ENCODE measurements around the gene IL1RAPL2. TPM values are rescaled to one million over a fixed set of nuclear protein-coding genes. Genes with fewer than 3 reads are reported as not detected.

Gene IL1RAPL2
- total RNA-seq, 1 donor: not detected

DNA sequence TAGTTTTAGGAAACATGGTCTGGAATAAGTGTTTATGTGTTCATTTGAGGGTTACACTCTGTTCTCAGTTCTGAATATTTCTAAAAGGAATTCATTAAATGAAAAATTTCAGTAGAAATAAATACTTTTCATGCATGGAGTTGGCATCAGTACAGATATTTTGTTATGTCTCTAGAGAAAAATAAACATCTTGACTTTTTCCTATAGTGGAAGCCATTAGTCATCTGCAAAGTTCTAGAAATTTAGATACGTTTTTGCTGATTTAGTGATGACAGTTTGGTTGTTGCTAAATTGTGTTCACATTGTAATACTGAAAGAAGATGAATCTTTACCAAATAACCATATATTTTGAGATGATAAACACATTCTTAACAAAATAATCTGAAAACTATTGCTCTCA is 922.7 kb downstream of the IL1RAPL2 start:
- H3K36me3 ChIP-seq (ENCODE audit: insufficient read depth, low read length): no peaks in the 10 kb centered on the region
- H3K4me2 ChIP-seq (ENCODE audit: insufficient read depth, low read length): no peak overlapping the region
- DNase-seq (ENCODE audit: insufficient read length, low spot score, missing footprints): no peak
- no peaks in the 10 kb centered on the region for H3K27me3 ChIP-seq (ENCODE audit: insufficient read depth, low read length)
- TF ChIP-seq, protein P1, sequence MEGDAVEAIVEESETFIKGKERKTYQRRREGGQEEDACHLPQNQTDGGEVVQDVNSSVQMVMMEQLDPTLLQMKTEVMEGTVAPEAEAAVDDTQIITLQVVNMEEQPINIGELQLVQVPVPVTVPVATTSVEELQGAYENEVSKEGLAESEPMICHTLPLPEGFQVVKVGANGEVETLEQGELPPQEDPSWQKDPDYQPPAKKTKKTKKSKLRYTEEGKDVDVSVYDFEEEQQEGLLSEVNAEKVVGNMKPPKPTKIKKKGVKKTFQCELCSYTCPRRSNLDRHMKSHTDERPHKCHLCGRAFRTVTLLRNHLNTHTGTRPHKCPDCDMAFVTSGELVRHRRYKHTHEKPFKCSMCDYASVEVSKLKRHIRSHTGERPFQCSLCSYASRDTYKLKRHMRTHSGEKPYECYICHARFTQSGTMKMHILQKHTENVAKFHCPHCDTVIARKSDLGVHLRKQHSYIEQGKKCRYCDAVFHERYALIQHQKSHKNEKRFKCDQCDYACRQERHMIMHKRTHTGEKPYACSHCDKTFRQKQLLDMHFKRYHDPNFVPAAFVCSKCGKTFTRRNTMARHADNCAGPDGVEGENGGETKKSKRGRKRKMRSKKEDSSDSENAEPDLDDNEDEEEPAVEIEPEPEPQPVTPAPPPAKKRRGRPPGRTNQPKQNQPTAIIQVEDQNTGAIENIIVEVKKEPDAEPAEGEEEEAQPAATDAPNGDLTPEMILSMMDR (IDR thresholded peaks at IDR 0.05; ENCODE audit: extremely low read depth, low read depth, low read length): no peak
- H4K20me1 ChIP-seq (ENCODE audit: insufficient read depth, low read length): no peaks in the 10 kb centered on the region
- no peak overlapping the region for H2AFZ ChIP-seq (ENCODE audit: low read length)
- H3K4me3 ChIP-seq (ENCODE audit: insufficient read depth, low read length): no peak overlapping the region
- H3K4me1 ChIP-seq (ENCODE audit: insufficient read depth, low read length): no peaks in the 10 kb centered on the region
- no peaks in the 10 kb centered on the region for H3K9me3 ChIP-seq (ENCODE audit: low read depth, low read length)
- H3K27ac ChIP-seq (ENCODE audit: low read depth, low read length): no peak overlapping the region
- H3K79me2 ChIP-seq (ENCODE audit: insufficient read depth, low read length): no peaks in the 10 kb centered on the region

DNA sequence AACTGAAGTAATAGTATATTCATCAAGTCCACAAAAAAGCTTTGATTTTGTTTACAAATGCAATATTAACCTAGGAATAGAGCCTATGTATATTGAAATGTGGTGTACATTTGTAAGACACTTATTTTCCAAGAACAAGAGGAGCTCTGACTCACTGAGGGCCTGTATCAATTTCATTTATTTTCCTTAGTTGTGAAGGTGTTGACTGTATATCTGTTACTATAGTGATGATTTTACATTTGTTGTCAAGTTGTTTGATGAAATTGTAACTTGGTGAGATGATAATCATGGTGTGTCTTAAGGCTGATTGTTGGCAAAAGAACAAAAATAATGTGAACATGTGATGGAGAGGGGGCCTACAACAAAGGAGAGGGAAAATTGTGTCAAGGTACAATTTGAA is 929.4 kb downstream of the IL1RAPL2 start:
- Histone ChIP-seq H3K79me2 (ENCODE audit: insufficient read depth, low read length) (no peaks in the 10 kb centered on the region), H3K27me3 (ENCODE audit: insufficient read depth, low read length) (no peaks in the 10 kb centered on the region), H2AFZ (ENCODE audit: low read length) (no peak overlapping the region), H3K36me3 (ENCODE audit: insufficient read depth, low read length) (no peaks in the 10 kb centered on the region), H3K4me2 (ENCODE audit: insufficient read depth, low read length) (no peak overlapping the region), H3K9me3 (ENCODE audit: low read depth, low read length) (no peaks in the 10 kb centered on the region), H3K4me3 (ENCODE audit: insufficient read depth, low read length) (no peak overlapping the region), H3K27ac (ENCODE audit: low read depth, low read length) (no peak overlapping the region), H4K20me1 (ENCODE audit: insufficient read depth, low read length) (no peaks in the 10 kb centered on the region), H3K4me1 (ENCODE audit: insufficient read depth, low read length) (no peaks in the 10 kb centered on the region)
- TF ChIP-seq, protein P1 (IDR thresholded peaks at IDR 0.05; ENCODE audit: extremely low read depth, low read depth, low read length): no peak
- no peak for DNase-seq (ENCODE audit: insufficient read length, low spot score, missing footprints)

DNA sequence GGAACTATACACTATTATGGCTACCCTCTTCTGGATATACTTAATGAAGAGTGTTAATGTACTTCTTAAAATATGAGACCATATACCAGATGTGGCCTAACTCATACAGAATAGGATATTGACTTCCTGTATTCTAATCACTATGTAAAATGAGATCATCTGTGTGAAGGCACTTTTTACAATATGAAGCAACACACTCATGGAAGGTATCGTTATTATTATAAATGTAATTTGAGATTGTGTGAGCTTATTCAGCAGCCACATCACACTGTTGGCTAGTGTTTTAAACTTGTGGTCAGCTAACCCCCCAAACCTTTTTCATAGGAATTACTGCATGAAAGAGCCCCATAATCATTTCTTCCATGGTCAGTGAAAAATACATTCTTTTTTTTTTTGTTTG is 936.3 kb downstream of the IL1RAPL2 start:
- Histone ChIP-seq H3K4me1 (ENCODE audit: insufficient read depth, low read length) (no peaks in the 10 kb centered on the region), H3K36me3 (ENCODE audit: insufficient read depth, low read length) (no peaks in the 10 kb centered on the region), H3K27me3 (ENCODE audit: insufficient read depth, low read length) (no peaks in the 10 kb centered on the region), H3K27ac (ENCODE audit: low read depth, low read length) (no peak overlapping the region), H4K20me1 (ENCODE audit: insufficient read depth, low read length) (no peaks in the 10 kb centered on the region), H3K4me3 (ENCODE audit: insufficient read depth, low read length) (no peak overlapping the region), H2AFZ (ENCODE audit: low read length) (no peak overlapping the region), H3K4me2 (ENCODE audit: insufficient read depth, low read length) (no peak overlapping the region), H3K79me2 (ENCODE audit: insufficient read depth, low read length) (no peaks in the 10 kb centered on the region), H3K9me3 (ENCODE audit: low read depth, low read length) (no peaks in the 10 kb centered on the region)
- DNase-seq (ENCODE audit: insufficient read length, low spot score, missing footprints): peak; percentile 59
- TF ChIP-seq, protein P1 (IDR thresholded peaks at IDR 0.05; ENCODE audit: extremely low read depth, low read depth, low read length): no peak

DNA sequence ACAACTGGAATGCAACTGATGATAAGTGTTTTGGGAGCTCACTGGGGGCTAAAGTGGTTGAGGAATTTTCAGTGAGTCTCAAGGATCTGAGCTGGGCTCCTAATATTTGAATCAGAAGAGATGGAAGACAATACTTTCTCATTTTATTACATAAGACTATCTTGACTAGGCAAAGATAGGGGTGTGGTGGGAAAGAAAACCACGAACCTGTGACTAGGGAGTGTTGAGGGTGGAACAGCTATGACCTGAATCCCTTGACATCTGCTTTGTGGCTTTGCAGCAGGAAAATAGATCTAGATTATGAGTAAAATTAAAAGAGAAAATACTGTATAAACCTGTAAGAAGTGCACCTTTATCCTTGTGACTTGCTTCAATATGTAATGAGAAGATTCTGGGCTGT is 949.6 kb downstream of the IL1RAPL2 start:
- Histone ChIP-seq H3K4me3 (ENCODE audit: insufficient read depth, low read length) (no peak overlapping the region), H3K9me3 (ENCODE audit: low read depth, low read length) (no peaks in the 10 kb centered on the region), H3K27ac (ENCODE audit: low read depth, low read length) (no peak overlapping the region), H4K20me1 (ENCODE audit: insufficient read depth, low read length) (no peaks in the 10 kb centered on the region), H3K36me3 (ENCODE audit: insufficient read depth, low read length) (no peaks in the 10 kb centered on the region), H2AFZ (ENCODE audit: low read length) (no peak overlapping the region), H3K4me2 (ENCODE audit: insufficient read depth, low read length) (no peak overlapping the region), H3K4me1 (ENCODE audit: insufficient read depth, low read length) (no peaks in the 10 kb centered on the region), H3K79me2 (ENCODE audit: insufficient read depth, low read length) (no peaks in the 10 kb centered on the region), H3K27me3 (ENCODE audit: insufficient read depth, low read length) (peaks cover 13% of the 10 kb centered on the region)
- TF ChIP-seq, protein P1 (IDR thresholded peaks at IDR 0.05; ENCODE audit: extremely low read depth, low read depth, low read length): no peak
- no peak for DNase-seq (ENCODE audit: insufficient read length, low spot score, missing footprints)
